Measurements from ENCODE around the gene FBXL17. TPM values are rescaled to one million over a fixed set of nuclear protein-coding genes. Genes with fewer than 3 reads are reported as not detected.

FBXL17 gene
- total RNA-seq, 1 donor from 2014 or later, result 11.1 TPM

DNA sequence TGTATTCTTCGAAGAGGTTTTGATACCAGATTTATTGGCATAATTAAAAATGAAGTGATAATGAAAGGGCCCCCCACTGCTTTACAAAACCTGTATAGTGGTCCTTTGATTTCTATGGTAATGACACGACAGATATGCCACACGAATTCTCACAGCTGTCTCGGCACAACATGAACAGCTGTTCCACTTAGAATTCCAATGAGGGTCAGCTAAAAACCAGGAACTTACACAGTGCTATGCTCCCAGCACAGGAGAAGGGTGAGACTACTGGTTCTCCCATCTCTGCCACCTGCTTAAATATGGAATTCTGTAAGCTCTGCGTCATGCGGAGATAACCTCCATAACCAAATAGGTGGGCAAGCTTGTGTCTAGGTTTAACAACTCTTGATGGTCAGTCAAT, 528.2 kb downstream of the FBXL17 start:
- TF ChIP-seq, protein P1, sequence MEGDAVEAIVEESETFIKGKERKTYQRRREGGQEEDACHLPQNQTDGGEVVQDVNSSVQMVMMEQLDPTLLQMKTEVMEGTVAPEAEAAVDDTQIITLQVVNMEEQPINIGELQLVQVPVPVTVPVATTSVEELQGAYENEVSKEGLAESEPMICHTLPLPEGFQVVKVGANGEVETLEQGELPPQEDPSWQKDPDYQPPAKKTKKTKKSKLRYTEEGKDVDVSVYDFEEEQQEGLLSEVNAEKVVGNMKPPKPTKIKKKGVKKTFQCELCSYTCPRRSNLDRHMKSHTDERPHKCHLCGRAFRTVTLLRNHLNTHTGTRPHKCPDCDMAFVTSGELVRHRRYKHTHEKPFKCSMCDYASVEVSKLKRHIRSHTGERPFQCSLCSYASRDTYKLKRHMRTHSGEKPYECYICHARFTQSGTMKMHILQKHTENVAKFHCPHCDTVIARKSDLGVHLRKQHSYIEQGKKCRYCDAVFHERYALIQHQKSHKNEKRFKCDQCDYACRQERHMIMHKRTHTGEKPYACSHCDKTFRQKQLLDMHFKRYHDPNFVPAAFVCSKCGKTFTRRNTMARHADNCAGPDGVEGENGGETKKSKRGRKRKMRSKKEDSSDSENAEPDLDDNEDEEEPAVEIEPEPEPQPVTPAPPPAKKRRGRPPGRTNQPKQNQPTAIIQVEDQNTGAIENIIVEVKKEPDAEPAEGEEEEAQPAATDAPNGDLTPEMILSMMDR (conservative IDR thresholded peaks at IDR 0.05), result no peak
- Mint-ChIP-seq H3K4me1 (ENCODE audit: unreplicated experiment) (no peaks in the 10 kb centered on the region), H3K4me3 (no peak overlapping the region), H3K27ac (no peak overlapping the region), H3K27me3 (no peaks in the 10 kb centered on the region), H3K9me3 (no peaks in the 10 kb centered on the region), H3K36me3 (no peaks in the 10 kb centered on the region)
- no peak for DNase-seq (ENCODE audit: extremely low spot score, unreplicated experiment)

DNA sequence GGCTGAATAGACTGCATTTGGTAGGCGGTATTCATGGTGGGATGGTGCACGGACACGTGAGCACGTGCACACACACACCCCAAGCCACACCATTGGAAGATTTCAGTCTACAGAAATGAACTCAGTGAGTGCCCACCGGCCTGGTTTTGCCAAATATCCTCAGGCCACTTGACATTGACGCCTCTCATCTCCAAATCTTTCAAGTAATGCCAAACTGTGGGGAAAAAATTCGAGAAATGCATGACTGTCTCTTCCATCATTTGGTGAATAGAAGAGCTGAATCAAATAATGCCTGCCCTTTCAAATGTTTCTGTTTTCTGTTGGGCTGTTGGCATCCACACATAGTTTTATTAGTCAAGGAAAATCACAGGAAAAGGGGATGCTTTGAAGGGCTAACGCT, 528.9 kb downstream of the FBXL17 start:
- no peaks in the 10 kb centered on the region for H3K27me3 Mint-ChIP-seq
- no peak for DNase-seq (ENCODE audit: extremely low spot score, unreplicated experiment)
- H3K4me3 Mint-ChIP-seq, result no peak overlapping the region
- H3K4me1 Mint-ChIP-seq (ENCODE audit: unreplicated experiment), result no peaks in the 10 kb centered on the region
- TF ChIP-seq, protein P1 (conservative IDR thresholded peaks at IDR 0.05), result no peak
- no peaks in the 10 kb centered on the region for H3K9me3 Mint-ChIP-seq
- no peaks in the 10 kb centered on the region for H3K36me3 Mint-ChIP-seq
- no peak overlapping the region for H3K27ac Mint-ChIP-seq

DNA sequence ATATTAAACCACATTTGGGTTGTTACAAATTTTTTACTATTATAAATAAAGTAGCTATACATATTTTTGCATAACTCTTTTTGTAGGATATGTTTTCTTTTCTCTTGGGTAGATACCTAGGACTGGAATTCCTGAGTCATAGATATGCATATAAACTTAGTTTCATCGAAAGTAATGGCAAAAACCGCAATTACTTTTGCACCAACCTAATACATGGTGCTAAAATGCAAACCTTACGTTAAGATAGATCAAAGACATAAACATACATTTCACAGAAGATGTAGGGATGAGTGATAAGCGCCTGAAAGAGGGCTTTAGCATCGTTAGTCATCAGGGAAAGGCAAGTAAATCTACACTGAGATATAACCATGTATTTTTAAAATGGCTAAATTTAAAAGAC, 532.8 kb downstream of the FBXL17 start:
- H3K4me1 Mint-ChIP-seq (ENCODE audit: unreplicated experiment), result no peaks in the 10 kb centered on the region
- TF ChIP-seq, protein P1 (conservative IDR thresholded peaks at IDR 0.05), result no peak
- H3K4me3 Mint-ChIP-seq, result no peak overlapping the region
- H3K9me3 Mint-ChIP-seq, result no peaks in the 10 kb centered on the region
- DNase-seq (ENCODE audit: extremely low spot score, unreplicated experiment), result no peak
- no peak overlapping the region for H3K27ac Mint-ChIP-seq
- H3K36me3 Mint-ChIP-seq, result no peaks in the 10 kb centered on the region
- H3K27me3 Mint-ChIP-seq, result peaks cover 7% of the 10 kb centered on the region

DNA sequence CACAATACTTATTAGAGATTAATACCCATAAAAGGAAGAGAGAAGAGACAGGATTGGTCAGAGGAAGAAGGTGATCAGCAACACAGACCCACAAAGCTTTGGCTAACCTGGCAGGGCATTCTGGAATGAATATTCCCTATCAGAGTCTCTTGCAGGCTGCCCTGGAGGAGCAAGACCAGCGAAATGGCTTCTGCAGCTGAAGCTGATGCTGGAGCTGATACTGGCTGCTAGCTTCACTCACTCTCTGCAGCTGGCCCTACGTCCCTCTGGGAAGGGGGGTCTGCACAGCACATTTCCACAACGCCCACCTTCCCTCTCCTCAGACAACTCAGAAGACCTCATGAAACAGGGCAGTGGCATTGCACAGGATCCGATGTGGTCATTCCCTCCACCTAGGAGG, 541.3 kb downstream of the FBXL17 start:
- no peak for DNase-seq (ENCODE audit: extremely low spot score, unreplicated experiment)
- no peaks in the 10 kb centered on the region for H3K4me1 Mint-ChIP-seq (ENCODE audit: unreplicated experiment)
- H3K27me3 Mint-ChIP-seq, result peaks cover 26% of the 10 kb centered on the region
- TF ChIP-seq, protein P1 (conservative IDR thresholded peaks at IDR 0.05), result no peak
- H3K36me3 Mint-ChIP-seq, result no peaks in the 10 kb centered on the region
- H3K9me3 Mint-ChIP-seq, result no peaks in the 10 kb centered on the region
- H3K27ac Mint-ChIP-seq, result no peak overlapping the region
- no peak overlapping the region for H3K4me3 Mint-ChIP-seq

DNA sequence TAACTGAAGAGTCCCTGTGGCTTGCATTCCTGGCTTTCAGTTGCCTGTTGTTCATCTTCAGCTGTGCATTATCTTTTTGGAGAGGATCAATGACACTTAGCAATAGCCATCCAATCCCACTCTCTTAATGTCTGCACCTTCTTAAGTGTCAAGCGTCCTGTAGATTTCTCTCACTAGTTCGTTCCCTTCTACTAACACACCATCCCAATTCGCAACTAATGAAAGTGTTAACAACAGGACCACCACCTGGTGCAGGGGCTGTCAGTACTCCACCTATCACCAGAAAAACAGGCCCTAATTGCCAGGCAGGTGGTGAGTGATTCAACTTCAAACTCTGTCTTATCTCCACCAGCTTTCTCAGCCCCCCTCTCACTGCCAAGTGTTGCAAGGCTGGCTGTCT, 541.7 kb downstream of the FBXL17 start:
- H3K27ac Mint-ChIP-seq, result no peak overlapping the region
- TF ChIP-seq, protein P1 (conservative IDR thresholded peaks at IDR 0.05), result no peak
- no peaks in the 10 kb centered on the region for H3K9me3 Mint-ChIP-seq
- no peaks in the 10 kb centered on the region for H3K36me3 Mint-ChIP-seq
- peaks cover 28% of the 10 kb centered on the region for H3K27me3 Mint-ChIP-seq
- no peak overlapping the region for H3K4me3 Mint-ChIP-seq
- H3K4me1 Mint-ChIP-seq (ENCODE audit: unreplicated experiment), result no peaks in the 10 kb centered on the region
- DNase-seq (ENCODE audit: extremely low spot score, unreplicated experiment), result no peak

DNA sequence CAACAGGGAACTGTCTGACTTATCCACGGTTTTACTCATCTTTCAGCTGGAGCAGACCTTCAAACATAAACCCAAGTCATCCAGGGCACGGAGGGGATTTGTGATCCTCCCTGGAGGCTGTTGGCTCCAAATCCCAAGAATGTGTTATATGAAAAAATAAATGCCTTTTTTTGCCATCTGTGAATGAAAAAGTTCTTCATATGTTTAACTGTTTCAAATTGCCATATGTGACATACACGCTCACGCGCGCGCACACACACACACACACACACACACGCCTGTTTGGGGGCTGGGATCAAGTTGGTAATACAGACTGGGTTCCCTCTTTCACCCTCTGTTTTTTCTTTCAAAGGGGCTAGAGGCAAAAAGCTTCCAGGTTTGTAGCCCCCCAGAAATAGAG, 546.8 kb downstream of the FBXL17 start:
- no peaks in the 10 kb centered on the region for H3K36me3 Mint-ChIP-seq
- H3K27ac Mint-ChIP-seq, result no peak overlapping the region
- TF ChIP-seq, protein P1 (conservative IDR thresholded peaks at IDR 0.05), result no peak
- H3K27me3 Mint-ChIP-seq, result peaks cover 22% of the 10 kb centered on the region
- no peaks in the 10 kb centered on the region for H3K9me3 Mint-ChIP-seq
- H3K4me3 Mint-ChIP-seq, result no peak overlapping the region
- peaks cover 21% of the 10 kb centered on the region for H3K4me1 Mint-ChIP-seq (ENCODE audit: unreplicated experiment)
- no peak for DNase-seq (ENCODE audit: extremely low spot score, unreplicated experiment)
